ENCODE measurements around the gene CCDC9.
"Not testable (repeated sequence)": the region's sequence is repeated elsewhere in the genome, so short reads cannot be mapped to it uniquely, and the experiment has no call there.

The CCDC9 gene

GRCh38 chr19:47261946-47262793 lies 5.8 kb downstream of the CCDC9 start:
- DNase-seq (ENCODE audit: low read depth in 2 of 2): not testable (repeated sequence)

GRCh38 chr19:47264629-47265028 lies 8.3 kb downstream of the CCDC9 start:
- DNase-seq (ENCODE audit: low read depth in 2 of 2): no peak

- no peak for DNase-seq (ENCODE audit: low read depth in 2 of 2)
These were observed 10.1 kb downstream of the CCDC9 start for GRCh38 chr19:47266401-47266941.

GRCh38 chr19:47267350-47267759 lies 11.0 kb downstream of the CCDC9 start:
- no peak for DNase-seq (ENCODE audit: low read depth in 2 of 2)

GRCh38 chr19:47268028-47268427 lies 11.7 kb downstream of the CCDC9 start:
- DNase-seq (ENCODE audit: low read depth in 2 of 2): no peak

- DNase-seq (ENCODE audit: low read depth in 2 of 2): no peak
These were observed 13.3 kb downstream of the CCDC9 start for GRCh38 chr19:47269596-47269995.

GRCh38 chr19:47270408-47270807 lies 14.1 kb downstream of the CCDC9 start:
- no peak for DNase-seq (ENCODE audit: low read depth in 2 of 2)

GRCh38 chr19:47271949-47272348 lies 15.6 kb downstream of the CCDC9 start:
- DNase-seq (ENCODE audit: low read depth in 2 of 2): no peak

- DNase-seq (ENCODE audit: low read depth in 2 of 2): peak in 1 of 2 experiments; percentile 70
These were observed 16.4 kb downstream of the CCDC9 start for GRCh38 chr19:47272448-47273312.

- DNase-seq (ENCODE audit: low read depth in 2 of 2): peak; percentile 79 to 87
These were observed 17.2 kb downstream of the CCDC9 start for GRCh38 chr19:47273313-47274070.

- peak; percentile 81 to 84 for DNase-seq (ENCODE audit: low read depth in 2 of 2)
These were observed 18.0 kb downstream of the CCDC9 start, which contains the start of gene INAFM1 for GRCh38 chr19:47274071-47274890. INAFM1 (plus strand) TSS chr19:47274885; CDS start chr19:47274920, 35 bp downstream.

- DNase-seq (ENCODE audit: low read depth in 2 of 2): no peak
These were observed 18.8 kb downstream of the CCDC9 start for GRCh38 chr19:47274891-47275761.

- no peak for DNase-seq (ENCODE audit: low read depth in 2 of 2)
These were observed 19.6 kb downstream of the CCDC9 start for GRCh38 chr19:47275791-47276461.

- DNase-seq (ENCODE audit: low read depth in 2 of 2): not testable (repeated sequence)
These were observed 20.2 kb downstream of the CCDC9 start for GRCh38 chr19:47276513-47276912.

- no peak for DNase-seq (ENCODE audit: low read depth in 2 of 2)
These were observed 24.0 kb downstream of the CCDC9 start for GRCh38 chr19:47280183-47280797.

- no peak for DNase-seq (ENCODE audit: low read depth in 2 of 2)
These were observed 27.2 kb downstream of the CCDC9 start for GRCh38 chr19:47283405-47284059.

GRCh38 chr19:47284324-47284899 lies 28.1 kb downstream of the CCDC9 start:
- DNase-seq (ENCODE audit: low read depth in 2 of 2): peak in 1 of 2 experiments; percentile 37

- DNase-seq (ENCODE audit: low read depth in 2 of 2): no peak
These were observed 39.7 kb downstream of the CCDC9 start for GRCh38 chr19:47296036-47296435.
